HepG2 (cell line): ENCODE data around the gene SGF29. TPM values are rescaled to one million over a fixed set of nuclear protein-coding genes. Genes with fewer than 3 reads are reported as not detected.

Source experiments
- CENPT ChIP-seq: sonication (generic); formaldehyde crosslinking; IDR thresholded peaks from 2 replicates; pipeline ENCODE4 v1.8.0; 2022; ENCODE audit warnings: low read depth, mild to moderate bottlenecking, moderate library complexity, missing genetic modification reagents
- FOXO1 ChIP-seq: sonication (generic); formaldehyde crosslinking; IDR thresholded peaks from 2 replicates; pipeline ENCODE4 v1.4.0; 2020; ENCODE audit warnings: missing genetic modification reagents
- HDAC2 ChIP-seq: sonication (generic); formaldehyde crosslinking; IDR thresholded peaks from 2 replicates; pipeline ENCODE4 v1.4.0; 2020; ENCODE audit warnings: missing genetic modification reagents
- HOXA5 ChIP-seq: sonication (generic); formaldehyde crosslinking; IDR thresholded peaks from 2 replicates; pipeline ENCODE4 v1.4.0; 2020; ENCODE audit warnings: missing genetic modification reagents
- HOXA9 ChIP-seq: sonication (generic); formaldehyde crosslinking; IDR thresholded peaks from 2 replicates; pipeline ENCODE4 v1.8.1; 2022; ENCODE audit warnings: missing genetic modification reagents, mild to moderate bottlenecking, moderate library complexity, borderline replicate concordance
- IKZF1 ChIP-seq: fragments of 450-650 bp; IDR thresholded peaks from 2 replicates; pipeline ENCODE4 v1.7.1; 2016
- IRF2 ChIP-seq: IDR thresholded peaks from 2 replicates; pipeline ENCODE4 v1.6.1; 2018; ENCODE audit warnings: missing genetic modification reagents, missing compliant biosample characterization
- NFRKB ChIP-seq: fragments of 450-650 bp; IDR thresholded peaks from 2 replicates; pipeline ENCODE4 v1.6.1; 2017
- NFYB ChIP-seq: sonication (generic); formaldehyde crosslinking; IDR thresholded peaks from 2 replicates; pipeline ENCODE4 v1.4.0; 2020; ENCODE audit warnings: missing genetic modification reagents
- SIN3A ChIP-seq: IDR thresholded peaks from 2 replicates; pipeline ENCODE4 v1.6.1; 2011; ENCODE audit warnings: low read depth, mild to moderate bottlenecking, control low read depth, low read length, borderline replicate concordance
- SMYD3 ChIP-seq: sonication (generic); formaldehyde crosslinking; IDR thresholded peaks from 2 replicates; pipeline ENCODE4 v1.8.1; 2023; ENCODE audit warnings: mild to moderate bottlenecking, missing genetic modification reagents
- SOX13 ChIP-seq, 3 experiments: fragments of 450-650 bp in 1 of 3; sonication (generic) in 1 of 3; formaldehyde crosslinking in 1 of 3; IDR thresholded peaks in 2 of 3; conservative IDR thresholded peaks in 1 of 3; 2 replicates each; pipeline versions ENCODE4 v1.5.0 to v1.6.1; 2016 to 2020; ENCODE audit warnings: antibody characterized with exemption in 1 of 3, mild to moderate bottlenecking in 1 of 3, missing compliant biosample characterization in 1 of 3, missing genetic modification reagents in 1 of 3, moderate library complexity in 1 of 3
- STAT5B ChIP-seq: sonication (generic); formaldehyde crosslinking; IDR thresholded peaks from 2 replicates; pipeline ENCODE4 v1.4.0; 2020; ENCODE audit warnings: missing genetic modification reagents
- U2AF2 ChIP-seq: fragments of 200-400 bp; formaldehyde crosslinking; IDR thresholded peaks from 2 replicates; pipeline ENCODE4 v1.6.1; 2017; ENCODE audit warnings: low read depth, mild to moderate bottlenecking, low read length
- ZNF207 ChIP-seq: fragments of 450-650 bp; IDR thresholded peaks from 2 replicates; pipeline ENCODE4 v1.6.1; 2016; ENCODE audit warnings: antibody characterized with exemption, borderline replicate concordance
- ZNF256 ChIP-seq: sonication (generic); formaldehyde crosslinking; conservative IDR thresholded peaks from 2 replicates; pipeline ENCODE4 v1.4.0; 2020; ENCODE audit warnings: missing genetic modification reagents
- ZNF263 ChIP-seq: sonication (generic); formaldehyde crosslinking; IDR thresholded peaks from 2 replicates; pipeline ENCODE4 v1.4.0; 2020; ENCODE audit warnings: missing genetic modification reagents
- ZNF264 ChIP-seq: sonication (generic); formaldehyde crosslinking; IDR thresholded peaks from 2 replicates; pipeline ENCODE4 v1.4.0; 2020; ENCODE audit warnings: missing genetic modification reagents
- ZNF326 ChIP-seq: sonication (generic); formaldehyde crosslinking; IDR thresholded peaks from 2 replicates; pipeline ENCODE4 v1.4.0; 2020; ENCODE audit warnings: missing genetic modification reagents, borderline replicate concordance
- ZNF362 ChIP-seq: sonication (generic); formaldehyde crosslinking; IDR thresholded peaks from 2 replicates; pipeline ENCODE4 v1.4.0; 2020; ENCODE audit warnings: missing genetic modification reagents, mild to moderate bottlenecking, borderline replicate concordance
- ZNF513 ChIP-seq: sonication (generic); formaldehyde crosslinking; conservative IDR thresholded peaks from 2 replicates; pipeline ENCODE4 v1.5.0; 2020; ENCODE audit warnings: missing genetic modification reagents
- ZNF619 ChIP-seq: sonication (generic); formaldehyde crosslinking; IDR thresholded peaks from 2 replicates; pipeline ENCODE4 v1.4.0; 2020; ENCODE audit warnings: mild to moderate bottlenecking, missing genetic modification reagents
- ZNF790 ChIP-seq: sonication (generic); formaldehyde crosslinking; IDR thresholded peaks from 2 replicates; pipeline ENCODE4 v1.8.0; 2022; ENCODE audit warnings: missing genetic modification reagents, mild to moderate bottlenecking, borderline replicate concordance
- polyA plus RNA-seq, 8 experiments: library from polyadenylated mRNA; depleted of rRNA in 3 of 8; stranded (reverse) in 7 of 8; unstranded in 1 of 8; fragments of >200 nt; fragmentation: Illumina TruSeq in 4 of 8; extraction: Trizol in 4 of 8; gene quantifications; 2 replicates each; pipeline versions ENCODE4 v1.2.1 to v1.2.3, GENCODE V29; 2011 to 2016; ENCODE audit warnings: low read depth in 4 of 8, missing spikeins in 1 of 8, mixed read lengths in 1 of 8; ENCODE audit not compliant: insufficient read depth in 1 of 8
- total RNA-seq, 5 experiments: library from RNA; depleted of rRNA; stranded (reverse); fragments of >200 nt; fragmentation: Illumina TruSeq; extraction: Trizol; gene quantifications; 2 replicates each; pipeline ENCODE4 v1.2.3, GENCODE V29; 2016; ENCODE audit warnings: low read depth in 1 of 5
- TF ChIP-seq, protein P1 (sequence below): sonication (generic); formaldehyde crosslinking; IDR thresholded peaks from 2 replicates; pipeline ENCODE4 v1.8.0; 2022; ENCODE audit warnings: missing genetic modification reagents, mild to moderate bottlenecking, borderline replicate concordance
- TF ChIP-seq, protein P2 (sequence below): IDR thresholded peaks from 2 replicates; pipeline ENCODE4 v1.6.1; 2018; ENCODE audit warnings: missing genetic modification reagents, mild to moderate bottlenecking, missing compliant biosample characterization

SGF29 gene
- total and polyA plus RNA-seq, 2 of the 13 experiments (the other 11 are each of a cell fraction or from before 2014, with no cell fraction given) = 5.0 to 29.4 TPM

DNA sequence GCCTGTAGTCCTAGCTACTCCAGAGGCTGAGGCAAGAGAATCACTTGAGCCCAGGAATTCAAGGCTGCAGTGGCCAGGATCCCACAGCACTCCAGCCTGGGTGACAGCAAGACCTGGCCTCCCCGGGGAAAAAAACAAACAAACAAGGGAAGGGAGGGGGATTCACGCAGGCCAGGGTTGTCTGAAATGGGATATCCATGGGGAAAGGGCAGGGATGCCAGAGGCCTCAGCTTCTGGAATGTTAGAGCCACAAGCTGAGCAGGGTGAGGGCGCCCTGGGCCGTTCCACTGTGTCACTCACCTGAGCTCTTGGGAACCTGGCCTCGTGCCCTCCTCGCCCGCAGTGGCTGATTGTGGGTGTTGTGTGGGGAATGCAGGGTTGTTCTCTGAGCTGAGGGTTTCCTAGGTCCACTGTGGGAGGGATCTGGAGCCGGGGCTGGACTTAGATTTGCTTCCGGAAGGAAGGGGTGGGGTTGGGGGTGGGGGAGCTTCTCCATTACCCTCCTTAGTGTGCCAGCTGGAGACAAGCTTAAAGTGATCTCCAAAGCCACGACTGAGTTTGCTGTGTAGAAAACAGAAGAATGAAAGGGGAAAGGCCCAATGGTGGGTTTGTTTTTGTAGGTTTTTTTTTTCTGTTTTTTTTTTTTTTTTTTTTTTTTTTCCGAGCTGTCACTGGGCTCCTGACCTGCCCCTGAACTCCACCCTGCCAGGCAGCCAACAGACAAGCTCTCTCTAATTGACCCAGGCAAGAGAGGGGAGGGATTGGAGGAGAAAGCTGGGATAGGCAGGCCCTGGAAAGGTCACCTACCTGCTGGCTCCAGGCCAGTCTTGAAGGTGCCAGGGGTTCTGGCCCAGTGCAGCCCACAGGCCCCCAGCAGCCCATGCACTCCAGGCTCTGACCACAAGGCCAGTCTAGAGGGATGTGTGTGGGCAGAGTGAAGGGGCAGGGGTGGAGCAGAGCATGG, 56.2 kb downstream of the SGF29 start, which contains the start of gene SULT1A1 (continued):
- TF ChIP-seq HDAC2 = peak; percentile 65
- no peak; the same call in none of the 2 replicates for TF ChIP-seq IRF2 (CRISPR knock-in tag)
- no peak for TF ChIP-seq CENPT (CRISPR knock-in tag)
- TF ChIP-seq ZNF207 = no peak
- TF ChIP-seq FOXO1 (CRISPR knock-in tag) = peak; percentile 67; the same call in 1 of the 2 replicates
- peak; percentile 77; the same call in 1 of the 2 replicates for TF ChIP-seq SIN3A
- no peak for TF ChIP-seq ZNF790 (CRISPR knock-in tag)
- TF ChIP-seq STAT5B (CRISPR knock-in tag) = no peak
- no peak for TF ChIP-seq NFRKB
- no peak for TF ChIP-seq HOXA9
- TF ChIP-seq, protein P1, sequence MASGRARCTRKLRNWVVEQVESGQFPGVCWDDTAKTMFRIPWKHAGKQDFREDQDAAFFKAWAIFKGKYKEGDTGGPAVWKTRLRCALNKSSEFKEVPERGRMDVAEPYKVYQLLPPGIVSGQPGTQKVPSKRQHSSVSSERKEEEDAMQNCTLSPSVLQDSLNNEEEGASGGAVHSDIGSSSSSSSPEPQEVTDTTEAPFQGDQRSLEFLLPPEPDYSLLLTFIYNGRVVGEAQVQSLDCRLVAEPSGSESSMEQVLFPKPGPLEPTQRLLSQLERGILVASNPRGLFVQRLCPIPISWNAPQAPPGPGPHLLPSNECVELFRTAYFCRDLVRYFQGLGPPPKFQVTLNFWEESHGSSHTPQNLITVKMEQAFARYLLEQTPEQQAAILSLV (CRISPR knock-in tag) = no peak; the same call in 1 of the 2 replicates
- peak; percentile 76; the same call in 1 of the 2 replicates for TF ChIP-seq ZNF619 (CRISPR knock-in tag)
- TF ChIP-seq SOX13 (IDR thresholded peaks at IDR 0.05) = no peak; the same call in 1 of the 2 replicates
- no peak; a peak in 1 of 4 replicates for TF ChIP-seq SOX13 (CRISPR knock-in tag; conservative IDR thresholded peaks at IDR 0.05 in 1 of 2, IDR thresholded peaks at IDR 0.05 in 1 of 2)
- TF ChIP-seq, protein P2, sequence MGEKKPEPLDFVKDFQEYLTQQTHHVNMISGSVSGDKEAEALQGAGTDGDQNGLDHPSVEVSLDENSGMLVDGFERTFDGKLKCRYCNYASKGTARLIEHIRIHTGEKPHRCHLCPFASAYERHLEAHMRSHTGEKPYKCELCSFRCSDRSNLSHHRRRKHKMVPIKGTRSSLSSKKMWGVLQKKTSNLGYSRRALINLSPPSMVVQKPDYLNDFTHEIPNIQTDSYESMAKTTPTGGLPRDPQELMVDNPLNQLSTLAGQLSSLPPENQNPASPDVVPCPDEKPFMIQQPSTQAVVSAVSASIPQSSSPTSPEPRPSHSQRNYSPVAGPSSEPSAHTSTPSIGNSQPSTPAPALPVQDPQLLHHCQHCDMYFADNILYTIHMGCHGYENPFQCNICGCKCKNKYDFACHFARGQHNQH (CRISPR knock-in tag) = no peak; the same call in 1 of the 2 replicates
- TF ChIP-seq NFYB (CRISPR knock-in tag) = peak; percentile 71
- no peak for TF ChIP-seq SMYD3 (CRISPR knock-in tag)
- no peak for TF ChIP-seq ZNF326
- peak; percentile 87 for TF ChIP-seq ZNF362
- no peak for TF ChIP-seq ZNF256 (CRISPR knock-in tag)
- no peak for TF ChIP-seq IKZF1
- TF ChIP-seq U2AF2 = no peak
- TF ChIP-seq ZNF513 = peak; percentile 11; the same call in 1 of the 2 replicates
- TF ChIP-seq ZNF263 (CRISPR knock-in tag) = no peak
- peak; percentile 45 for TF ChIP-seq HOXA5 (CRISPR knock-in tag)
- no peak for TF ChIP-seq ZNF264 (CRISPR knock-in tag)
